K562 (cell line): ENCODE results near the gene MSRB3. TPM values are rescaled to one million over a fixed set of nuclear protein-coding genes. Genes with fewer than 3 reads are reported as not detected.

ENCODE experiments used
- ATAC-seq: fragments of 200-7000 bp; cut with Tn5 transposase; 3 replicates; pipeline ENCODE4 v1.9.1; 2020; ENCODE audit warnings: moderate library complexity
- BruUV-seq: library from RNA; stranded (reverse); fragments of 400-500 nt; replicated peaks from 2 replicates; lab custom pipeline; 2021; lab: Mats Ljungman, UMichigan
- CTCF ChIA-PET: fragments of 300-600 bp; formaldehyde crosslinking; extraction: SDS; loops from one replicate; lab custom pipeline; 2021; ENCODE audit warnings: low intra/inter-chr PET ratio; lab: Yijun Ruan, JAX
- POLR2A ChIA-PET: fragments of 300-600, 350-650 bp; sonication (Branson Sonifier 250); formaldehyde crosslinking; extraction: SDS; loops from one replicate; lab custom pipeline; 2021; ENCODE audit warnings: antibody characterized with exemption, inconsistent platforms; lab: Yijun Ruan, JAX
- DNase-seq, 4 experiments: peaks; one replicate each; pipeline versions ENCODE4 v3.0.0 to v3.0.0-alpha.2; 2011 to 2018; ENCODE audit warnings: low spot score in 3 of 4, mixed read lengths in 3 of 4; ENCODE audit errors: extremely low read depth in 1 of 4
- FAIRE-seq: peaks from 2 replicates; lab custom pipeline; 2011; peaks lifted over from hg19 to GRCh38; lab: Jason Lieb, UNC
- H2AFZ ChIP-seq: 2 replicates; pipeline ENCODE4 v1.6.0; 2011; ENCODE audit warnings: low read depth, low read length, control low read depth, inconsistent platforms
- H3K27ac ChIP-seq: fragments of 200-600 bp; 3 replicates; pipeline ENCODE4 v1.8.0; 2011; ENCODE audit warnings: low read depth, mild to moderate bottlenecking, control low read depth, inconsistent platforms, low read length, moderate library complexity, mixed read lengths; ENCODE audit errors: extremely low read depth
- H3K27me3 ChIP-seq, 2 experiments: fragments of 300-600 bp in 1 of 2; 2 replicates in 1 of 2; 3 replicates in 1 of 2; pipeline versions ENCODE4 v1.6.0 to v1.8.0; 2011; ENCODE audit warnings: inconsistent platforms in 2 of 2, low read length in 2 of 2, mild to moderate bottlenecking in 1 of 2, mixed read lengths in 1 of 2, moderate library complexity in 1 of 2; ENCODE audit not compliant: control insufficient read depth in 2 of 2, insufficient read depth in 2 of 2
- H3K36me3 ChIP-seq: fragments of 300-600 bp; 3 replicates; pipeline ENCODE4 v1.8.0; 2011; ENCODE audit warnings: mild to moderate bottlenecking, low read length, inconsistent platforms; ENCODE audit not compliant: control insufficient read depth, insufficient read depth
- H3K4me1 ChIP-seq, 2 experiments: fragments of 200-600 bp in 1 of 2; replicated peaks in 1 of 2; 2 replicates in 1 of 2; 3 replicates in 1 of 2; pipeline versions ENCODE4 v1.5.1 to v1.8.0; 2011; ENCODE audit warnings: inconsistent platforms in 2 of 2, low read length in 2 of 2, mild to moderate bottlenecking in 1 of 2, mixed read lengths in 1 of 2, moderate library complexity in 1 of 2; ENCODE audit not compliant: control insufficient read depth in 2 of 2, insufficient read depth in 2 of 2
- H3K4me2 ChIP-seq: 2 replicates; pipeline ENCODE4 v1.6.1; 2011; ENCODE audit warnings: low read length, control low read depth, inconsistent platforms, mixed read lengths; ENCODE audit not compliant: insufficient read depth
- H3K4me3 ChIP-seq: fragments of 200-600 bp; sonication (generic), shearing (Covaris generic); 2 replicates; pipeline ENCODE4 v1.5.1; 2016; ENCODE audit warnings: control low read depth, inconsistent platforms
- H3K79me2 ChIP-seq: fragments of 200-600 bp; 3 replicates; pipeline ENCODE4 v1.8.0; 2011; ENCODE audit warnings: low read length, inconsistent platforms; ENCODE audit not compliant: control insufficient read depth, insufficient read depth
- H3K9ac ChIP-seq, 2 experiments: 2 replicates each; pipeline versions ENCODE4 v1.6.0 to v1.6.1; 2011; ENCODE audit warnings: low read depth in 2 of 2, low read length in 2 of 2, control low read depth in 1 of 2, inconsistent platforms in 1 of 2, mild to moderate bottlenecking in 1 of 2, mixed read lengths in 1 of 2; ENCODE audit not compliant: insufficient read depth in 1 of 2
- H3K9me1 ChIP-seq: one replicate; pipeline ENCODE4 v1.6.0; 2011; ENCODE audit warnings: inconsistent platforms, mild to moderate bottlenecking, low read length, moderate library complexity; ENCODE audit not compliant: control insufficient read depth, insufficient read depth
- H3K9me3 ChIP-seq: replicated peaks from 2 replicates; pipeline ENCODE4 v1.5.1; 2011; ENCODE audit warnings: low read depth, low read length, inconsistent platforms; ENCODE audit not compliant: control insufficient read depth, insufficient read depth
- H4K20me1 ChIP-seq: replicated peaks from 2 replicates; pipeline ENCODE4 v1.6.1; 2011; ENCODE audit warnings: low read length, inconsistent platforms, mixed read lengths; ENCODE audit not compliant: control insufficient read depth, insufficient read depth
- ASH1L ChIP-seq: fragments of 450-650 bp; IDR thresholded peaks from 2 replicates; pipeline ENCODE4 v1.6.1; 2018; ENCODE audit warnings: borderline replicate concordance, mild to moderate bottlenecking, low read depth; ENCODE audit not compliant: partially characterized antibody
- CBX2 ChIP-seq: fragments of 200-600 bp; sonication (generic); IDR thresholded peaks from one replicate; pipeline ENCODE4 v1.6.1; 2012; ENCODE audit warnings: mild to moderate bottlenecking, low read length, inconsistent platforms; ENCODE audit not compliant: insufficient read depth, poor library complexity, severe bottlenecking
- CSDE1 ChIP-seq, 2 experiments: fragments of 450-650 bp; IDR thresholded peaks; 2 replicates each; pipeline ENCODE4 v1.6.1; 2016; ENCODE audit warnings: mild to moderate bottlenecking in 1 of 2
- E2F1 ChIP-seq: sonication (generic); formaldehyde crosslinking; IDR thresholded peaks from 2 replicates; pipeline ENCODE4 v1.8.1; 2023; ENCODE audit warnings: mild to moderate bottlenecking, missing genetic modification reagents, moderate library complexity
- ESRRA ChIP-seq: fragments of 450-650 bp; IDR thresholded peaks from 2 replicates; pipeline ENCODE4 v1.6.1; 2014; ENCODE audit warnings: low read depth, mild to moderate bottlenecking, moderate library complexity, borderline replicate concordance
- ETV1 ChIP-seq: fragments of 450-650 bp; conservative IDR thresholded peaks from 2 replicates; pipeline ENCODE4 v1.6.1; 2016; ENCODE audit warnings: missing genetic modification characterization, control low read depth, low read depth, missing compliant biosample characterization
- FOSL1 ChIP-seq: fragments of 200-800 bp; sonication (Bioruptor generic); conservative IDR thresholded peaks from 2 replicates; pipeline ENCODE4 v1.6.1; 2016; ENCODE audit warnings: missing genetic modification characterization, missing compliant biosample characterization
- HBP1 ChIP-seq: fragments of 450-650 bp; formaldehyde crosslinking; IDR thresholded peaks from 2 replicates; pipeline ENCODE4 v1.4.0; 2022; ENCODE audit warnings: missing genetic modification characterization
- KAT2B ChIP-seq: IDR thresholded peaks from one replicate; pipeline ENCODE4 v1.6.1; 2012; ENCODE audit warnings: low read depth, mild to moderate bottlenecking, control low read depth, inconsistent platforms, low read length, moderate library complexity
- KLF10 ChIP-seq: fragments of 250-450 bp; sonication (Bioruptor Pico); IDR thresholded peaks from 2 replicates; pipeline ENCODE4 v1.6.1; 2021; ENCODE audit warnings: matching md5 sums
- MEF2A ChIP-seq: IDR thresholded peaks from 2 replicates; pipeline ENCODE4 v1.6.1; 2011; ENCODE audit warnings: low read depth, mild to moderate bottlenecking, low read length, moderate library complexity; ENCODE audit not compliant: control insufficient read depth
- NEUROD1 ChIP-seq: fragments of 150-350 bp; IDR thresholded peaks from 2 replicates; pipeline ENCODE4 v1.6.1; 2014; ENCODE audit warnings: borderline replicate concordance, low read length, low read depth; ENCODE audit not compliant: partially characterized antibody
- NFRKB ChIP-seq: fragments of 450-650 bp; IDR thresholded peaks from 2 replicates; pipeline ENCODE4 v1.6.1; 2016; ENCODE audit warnings: low read depth
- RBBP5 ChIP-seq: fragments of 200-600 bp; sonication (generic); IDR thresholded peaks from 2 replicates; pipeline ENCODE4 v1.6.1; 2012; ENCODE audit warnings: borderline replicate concordance, mild to moderate bottlenecking, low read length, control low read depth, inconsistent platforms; ENCODE audit not compliant: insufficient read depth, poor library complexity, severe bottlenecking
- ZNF143 ChIP-seq: sonication (generic); formaldehyde crosslinking; IDR thresholded peaks from 2 replicates; pipeline ENCODE4 v1.9.0; 2022; ENCODE audit warnings: mild to moderate bottlenecking, missing genetic modification reagents
- ZNF146 ChIP-seq: IDR thresholded peaks from one replicate; pipeline ENCODE4 v1.6.1; 2018; ENCODE audit warnings: missing compliant biosample characterization; ENCODE audit not compliant: unreplicated experiment
- WGBS: fragments of 100-300 bp; shearing (Covaris generic); methylation state at CpG from one replicate; pipeline ENCODE4 v1.1.6; 2016; ENCODE audit warnings: low coverage, mixed read lengths; ENCODE audit not compliant: insufficient coverage; ENCODE audit errors: missing lambda C conversion rate; 5-methylcytosine and 5-hydroxymethylcytosine counted together
- in situ Hi-C: fragments of 300-500 bp; cut with MboI; formaldehyde crosslinking; loops from 4 replicates; pipeline ENCODE4 v1.15.0; 2018; ENCODE audit warnings: inconsistent platforms, mixed read lengths
- intact Hi-C: fragments of 100-400 bp; cut with micrococcal nuclease; formaldehyde crosslinking; loops from 2 replicates; pipeline ENCODE4 v1.14.2; 2022
- polyA plus RNA-seq, 8 experiments: library from polyadenylated mRNA; depleted of rRNA in 4 of 8; stranded (reverse) in 5 of 8; unstranded in 3 of 8; fragments of >200 nt; fragmentation: Nextera tagmentation in 2 of 8; fragmentation: Illumina TruSeq in 1 of 8; extraction: Ambion mirVana in 2 of 8; extraction: Trizol in 1 of 8; gene quantifications; 2 replicates each; pipeline versions ENCODE4 v1.2.1 to v1.2.3, GENCODE V29; 2011 to 2014; ENCODE audit warnings: inconsistent platforms in 1 of 8, missing spikeins in 1 of 8
- total RNA-seq, 7 experiments: library from RNA; depleted of rRNA in 6 of 7; stranded (reverse); fragments of >200 nt in 6 of 7; fragmentation: Illumina TruSeq in 2 of 7; extraction: Trizol in 2 of 7; gene quantifications; 2 replicates each; pipeline versions ENCODE4 v1.2.1 to v1.2.3, GENCODE V29; 2011 to 2021; ENCODE audit warnings: low replicate concordance in 1 of 7
- TF ChIP-seq, protein P1 (sequence below): IDR thresholded peaks from 3 replicates; pipeline ENCODE4 v1.6.1; 2011; ENCODE audit warnings: borderline replicate concordance, mild to moderate bottlenecking, moderate library complexity; ENCODE audit not compliant: insufficient read length; ENCODE audit errors: extremely low read depth

The MSRB3 gene
- total and polyA plus RNA-seq, 9 of the 15 experiments (the other 6 are each of a cell fraction or from before 2014, with no cell fraction given): 0.04 TPM; not detected in 8

DNA sequence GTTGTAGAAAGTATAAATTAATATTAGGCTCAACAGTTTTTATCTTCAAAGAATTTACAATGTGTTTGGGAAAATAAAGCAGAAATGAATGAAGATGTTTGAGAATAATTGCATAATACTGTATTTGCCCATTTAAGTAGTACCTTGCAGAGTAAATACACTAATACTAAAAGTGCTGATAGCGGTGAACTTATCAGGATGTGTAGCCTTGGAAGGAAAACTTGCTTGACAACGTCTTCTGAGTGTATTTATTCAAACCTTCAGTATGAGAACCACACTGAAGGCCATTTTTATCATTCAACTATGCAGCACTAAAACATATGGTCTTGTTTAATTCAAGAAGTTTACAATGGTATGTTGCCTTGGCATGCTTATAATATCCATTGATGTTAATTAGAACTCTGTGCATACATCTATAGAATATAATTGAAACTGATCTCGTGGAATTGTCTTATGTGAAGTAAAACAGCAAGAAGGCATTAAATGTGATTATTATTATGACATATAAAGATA lies 41.3 kb downstream of the MSRB3 start:
- Histone ChIP-seq H3K4me2 (no peak overlapping the region), H3K79me2 (no peaks in the 10 kb centered on the region), H3K9me1 (no peaks in the 10 kb centered on the region), H3K9me3 (no peaks in the 10 kb centered on the region), H3K9ac (no peak overlapping the region), H3K36me3 (no peaks in the 10 kb centered on the region), H3K27me3 (no peaks in the 10 kb centered on the region), H3K27ac (no peak overlapping the region), H2AFZ (no peak overlapping the region), H4K20me1 (no peaks in the 10 kb centered on the region), H3K4me1 (no peaks in the 10 kb centered on the region), H3K4me3 (no peak overlapping the region)
- POLR2A ChIA-PET: no interaction called here
- ATAC-seq: no peak
- CTCF ChIA-PET: no interaction called here
- WGBS: 2% methylated on average over 3 of the region's 3 CpGs
- no TSS peak for BruUV-seq
- no peak for DNase-seq
- peak; percentile 23 for FAIRE-seq
- intact Hi-C loops (loop anchor here (10.0 kb wide), 1 partner anchor 365 kb away; no protein-coding TSS in a partner anchor), in situ Hi-C loops (loop anchor here (25.0 kb wide), 1 partner anchor 1093 kb away; no protein-coding TSS in a partner anchor)
- no peak for TF ChIP-seq KLF10
- no peak for TF ChIP-seq KAT2B
- no peak for TF ChIP-seq ETV1 (tag)
- TF ChIP-seq NEUROD1: no peak
- no peak for TF ChIP-seq CSDE1 (IDR thresholded peaks at IDR 0.05)
- TF ChIP-seq MEF2A: no peak
- TF ChIP-seq ZNF143 (CRISPR knock-in tag): no peak
- TF ChIP-seq ASH1L: no peak
- no peak for TF ChIP-seq NFRKB
- no peak for TF ChIP-seq ESRRA
- TF ChIP-seq RBBP5: no peak
- no peak for TF ChIP-seq FOSL1
- no peak for TF ChIP-seq CBX2
- TF ChIP-seq E2F1: no peak
- TF ChIP-seq, protein P1, sequence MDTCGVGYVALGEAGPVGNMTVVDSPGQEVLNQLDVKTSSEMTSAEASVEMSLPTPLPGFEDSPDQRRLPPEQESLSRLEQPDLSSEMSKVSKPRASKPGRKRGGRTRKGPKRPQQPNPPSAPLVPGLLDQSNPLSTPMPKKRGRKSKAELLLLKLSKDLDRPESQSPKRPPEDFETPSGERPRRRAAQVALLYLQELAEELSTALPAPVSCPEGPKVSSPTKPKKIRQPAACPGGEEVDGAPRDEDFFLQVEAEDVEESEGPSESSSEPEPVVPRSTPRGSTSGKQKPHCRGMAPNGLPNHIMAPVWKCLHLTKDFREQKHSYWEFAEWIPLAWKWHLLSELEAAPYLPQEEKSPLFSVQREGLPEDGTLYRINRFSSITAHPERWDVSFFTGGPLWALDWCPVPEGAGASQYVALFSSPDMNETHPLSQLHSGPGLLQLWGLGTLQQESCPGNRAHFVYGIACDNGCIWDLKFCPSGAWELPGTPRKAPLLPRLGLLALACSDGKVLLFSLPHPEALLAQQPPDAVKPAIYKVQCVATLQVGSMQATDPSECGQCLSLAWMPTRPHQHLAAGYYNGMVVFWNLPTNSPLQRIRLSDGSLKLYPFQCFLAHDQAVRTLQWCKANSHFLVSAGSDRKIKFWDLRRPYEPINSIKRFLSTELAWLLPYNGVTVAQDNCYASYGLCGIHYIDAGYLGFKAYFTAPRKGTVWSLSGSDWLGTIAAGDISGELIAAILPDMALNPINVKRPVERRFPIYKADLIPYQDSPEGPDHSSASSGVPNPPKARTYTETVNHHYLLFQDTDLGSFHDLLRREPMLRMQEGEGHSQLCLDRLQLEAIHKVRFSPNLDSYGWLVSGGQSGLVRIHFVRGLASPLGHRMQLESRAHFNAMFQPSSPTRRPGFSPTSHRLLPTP: no peak
- no peak for TF ChIP-seq HBP1 (CRISPR knock-in tag)
- no peak for TF ChIP-seq ZNF146 (CRISPR knock-in tag)
